ENCODE data around the gene METTL26. TPM values are rescaled to one million over a fixed set of nuclear protein-coding genes. Genes with fewer than 3 reads are reported as not detected.

METTL26 gene
- total RNA-seq, 4 donors from 2014 or later, result 75.7 to 155 (median 111) TPM

GRCh38 chr16:591892-592517 is 44.1 kb downstream of the METTL26 start:
- no peak for TF ChIP-seq CTCF (IDR thresholded peaks at IDR 0.05)
- ATAC-seq (ENCODE audit: low FRiP score) (no peak), DNase-seq (ENCODE audit: low spot score) (no peak)

- TF ChIP-seq CTCF (IDR thresholded peaks at IDR 0.05), result no peak
- DNase-seq (ENCODE audit: low spot score) (no peak), ATAC-seq (ENCODE audit: low FRiP score) (no peak)
Measured at GRCh38 chr16:591231-591630, 44.9 kb downstream of the METTL26 start.

GRCh38 chr16:590815-591200 is 45.3 kb downstream of the METTL26 start:
- ATAC-seq (ENCODE audit: low FRiP score), result no peak
- TF ChIP-seq CTCF (IDR thresholded peaks at IDR 0.05), result no peak

GRCh38 chr16:590188-590814 is 45.8 kb downstream of the METTL26 start:
- peak; percentile 14 for ATAC-seq (ENCODE audit: low FRiP score)
- DNase-seq (ENCODE audit: low spot score), result no peak

More at GRCh38 chr16:590815-591200, 45.3 kb downstream of the METTL26 start:
- no peak for DNase-seq (ENCODE audit: low spot score)

GRCh38 chr16:589658-590187 is 46.4 kb downstream of the METTL26 start, which contains the start of gene RAB40C:
Gene RAB40C (plus strand): TSS chr16:590066. CDS start chr16:590292, 226 bp downstream.
- peak; percentile 94 for ATAC-seq (ENCODE audit: low FRiP score)
- TF ChIP-seq CTCF (IDR thresholded peaks at IDR 0.05), result no peak
- DNase-seq (ENCODE audit: low spot score), result peak; percentile 93

More at GRCh38 chr16:590188-590814, 45.8 kb downstream of the METTL26 start:
- no peak for TF ChIP-seq CTCF (IDR thresholded peaks at IDR 0.05)

- peak; percentile 89 for ATAC-seq (ENCODE audit: low FRiP score)
- TF ChIP-seq CTCF (IDR thresholded peaks at IDR 0.05), result no peak
- peak; percentile 99 for DNase-seq (ENCODE audit: low spot score)
Measured at GRCh38 chr16:588889-589657, 47.0 kb downstream of the METTL26 start.

Data from omental fat pad (tissue), 4 donors.